HepG2 (cell line): ENCODE results near the gene SPSB1. TPM values are rescaled to one million over a fixed set of nuclear protein-coding genes. Genes with fewer than 3 reads are reported as not detected.

Experiments
- ARID4A ChIP-seq: sonication (generic); formaldehyde crosslinking; IDR thresholded peaks from 2 replicates; pipeline ENCODE4 v1.5.0; 2020; ENCODE audit warnings: mild to moderate bottlenecking, missing genetic modification reagents, borderline replicate concordance
- CEBPZ ChIP-seq: IDR thresholded peaks from 2 replicates; pipeline ENCODE4 v1.6.1; 2012; ENCODE audit warnings: low read length, improper control_type of control experiment
- CHD4 ChIP-seq: fragments of 200-600 bp; sonication (generic); IDR thresholded peaks from 2 replicates; pipeline ENCODE4 v1.7.0; 2017; ENCODE audit warnings: mild to moderate bottlenecking, low read length, borderline replicate concordance
- DDIT3 ChIP-seq: sonication (generic); formaldehyde crosslinking; IDR thresholded peaks from 2 replicates; pipeline ENCODE4 v1.4.0; 2020; ENCODE audit warnings: mild to moderate bottlenecking, missing genetic modification reagents
- EP300 ChIP-seq, 3 experiments: sonication (generic) in 1 of 3; formaldehyde crosslinking in 1 of 3; IDR thresholded peaks; 2 replicates each; pipeline versions ENCODE4 v1.5.1 to v1.6.1; 2011 to 2020; ENCODE audit warnings: low read depth in 2 of 3, low read length in 2 of 3, borderline replicate concordance in 1 of 3, improper control_type of control experiment in 1 of 3, mild to moderate bottlenecking in 1 of 3, missing genetic modification reagents in 1 of 3, moderate library complexity in 1 of 3
- HNF4A ChIP-seq: sonication (generic); formaldehyde crosslinking; IDR thresholded peaks from 2 replicates; pipeline ENCODE4 v1.4.0; 2020; ENCODE audit warnings: missing genetic modification reagents
- JDP2 ChIP-seq: sonication (generic); formaldehyde crosslinking; IDR thresholded peaks from 2 replicates; pipeline ENCODE4 v1.8.1; 2022; ENCODE audit warnings: missing genetic modification reagents, borderline replicate concordance
- MATR3 ChIP-seq: sonication (generic); formaldehyde crosslinking; IDR thresholded peaks from 2 replicates; pipeline ENCODE4 v1.4.0; 2020; ENCODE audit warnings: missing genetic modification reagents
- PCBP1 ChIP-seq: fragments of 200-400 bp; formaldehyde crosslinking; IDR thresholded peaks from 2 replicates; pipeline ENCODE4 v1.6.1; 2017; ENCODE audit warnings: mild to moderate bottlenecking, low read depth, low read length, borderline replicate concordance
- PRPF4 ChIP-seq: fragments of 200-400 bp; formaldehyde crosslinking; IDR thresholded peaks from 2 replicates; pipeline ENCODE4 v1.6.1; 2016; ENCODE audit warnings: low read length, low read depth; ENCODE audit not compliant: poor library complexity, severe bottlenecking
- RFX1 ChIP-seq: fragments of 450-650 bp; IDR thresholded peaks from 2 replicates; pipeline ENCODE4 v1.6.1; 2017
- SP4 ChIP-seq: sonication (generic); formaldehyde crosslinking; IDR thresholded peaks from 2 replicates; pipeline ENCODE4 v1.8.1; 2023; ENCODE audit warnings: mild to moderate bottlenecking, missing genetic modification reagents
- SRY ChIP-seq: sonication (generic); formaldehyde crosslinking; IDR thresholded peaks from 2 replicates; pipeline ENCODE4 v1.8.0; 2022; ENCODE audit warnings: mild to moderate bottlenecking, missing genetic modification reagents
- TRIM24 ChIP-seq: sonication (generic); formaldehyde crosslinking; IDR thresholded peaks from 2 replicates; pipeline ENCODE4 v1.8.0; 2022; ENCODE audit warnings: mild to moderate bottlenecking, missing genetic modification reagents
- ZBTB7B ChIP-seq: sonication (generic); formaldehyde crosslinking; IDR thresholded peaks from 2 replicates; pipeline ENCODE4 v1.4.0; 2020; ENCODE audit warnings: missing genetic modification reagents
- ZNF282 ChIP-seq: fragments of 450-650 bp; IDR thresholded peaks from 2 replicates; pipeline ENCODE4 v1.6.1; 2018; ENCODE audit not compliant: partially characterized antibody
- ZNF589 ChIP-seq: sonication (generic); formaldehyde crosslinking; conservative IDR thresholded peaks from 2 replicates; pipeline ENCODE4 v1.8.0; 2022; ENCODE audit warnings: mild to moderate bottlenecking, moderate library complexity, missing genetic modification reagents
- ZNF710 ChIP-seq: sonication (generic); formaldehyde crosslinking; IDR thresholded peaks from 2 replicates; pipeline ENCODE4 v1.5.0; 2020; ENCODE audit warnings: mild to moderate bottlenecking, missing genetic modification reagents, borderline replicate concordance
- ZNF878 ChIP-seq: sonication (generic); formaldehyde crosslinking; IDR thresholded peaks from 2 replicates; pipeline ENCODE4 v1.8.1; 2023; ENCODE audit warnings: mild to moderate bottlenecking, missing genetic modification reagents, moderate library complexity
- polyA plus RNA-seq, 8 experiments: library from polyadenylated mRNA; depleted of rRNA in 3 of 8; stranded (reverse) in 7 of 8; unstranded in 1 of 8; fragments of >200 nt; fragmentation: Illumina TruSeq in 4 of 8; extraction: Trizol in 4 of 8; gene quantifications; 2 replicates each; pipeline versions ENCODE4 v1.2.1 to v1.2.3, GENCODE V29; 2011 to 2016; ENCODE audit warnings: low read depth in 4 of 8, missing spikeins in 1 of 8, mixed read lengths in 1 of 8; ENCODE audit not compliant: insufficient read depth in 1 of 8
- total RNA-seq, 5 experiments: library from RNA; depleted of rRNA; stranded (reverse); fragments of >200 nt; fragmentation: Illumina TruSeq; extraction: Trizol; gene quantifications; 2 replicates each; pipeline ENCODE4 v1.2.3, GENCODE V29; 2016; ENCODE audit warnings: low read depth in 1 of 5

Gene SPSB1
- total and polyA plus RNA-seq, 2 of the 13 experiments (the other 11 are each of a cell fraction or from before 2014, with no cell fraction given): 5.0 to 8.0 TPM

GRCh38 chr1:9280015-9280860 is 12.5 kb upstream of the SPSB1 start (continued):
- TF ChIP-seq ARID4A (CRISPR knock-in tag): peak; percentile 14; the same call in 1 of the 2 replicates
- no peak for TF ChIP-seq CEBPZ
- 0 out of 2 replicates have a peak, but pooled peaks have one; percentile 48 for TF ChIP-seq HNF4A
- TF ChIP-seq ZNF589 (CRISPR knock-in tag): no peak
- TF ChIP-seq MATR3 (CRISPR knock-in tag): no peak
- no peak for TF ChIP-seq ZNF878 (CRISPR knock-in tag)
- TF ChIP-seq CHD4: no peak
- no peak for TF ChIP-seq TRIM24
- no peak for TF ChIP-seq JDP2 (CRISPR knock-in tag)
- TF ChIP-seq RFX1: no peak
- TF ChIP-seq ZNF710 (CRISPR knock-in tag): no peak
- no peak for TF ChIP-seq EP300 (IDR thresholded peaks at IDR 0.05; ENCODE audit: low read depth in 2 of 2, low read length in 2 of 2)
- TF ChIP-seq EP300 (CRISPR knock-in tag; IDR thresholded peaks at IDR 0.05; ENCODE audit: borderline replicate concordance): no peak
- TF ChIP-seq ZBTB7B (CRISPR knock-in tag): no peak
- TF ChIP-seq ZNF282: no peak
- no peak for TF ChIP-seq PRPF4
- peak; percentile 34; the same call in 1 of the 2 replicates for TF ChIP-seq SP4 (CRISPR knock-in tag)
- no peak for TF ChIP-seq DDIT3 (CRISPR knock-in tag)
- TF ChIP-seq SRY (CRISPR knock-in tag): 0 out of 2 replicates have a peak, but pooled peaks have one; percentile 26
- no peak for TF ChIP-seq PCBP1
